Neural crest cell (in vitro differentiated cells): ENCODE measurements around the gene ITPKC. TPM values are rescaled to one million over a fixed set of nuclear protein-coding genes. Genes with fewer than 3 reads are reported as not detected.
A peak's percentile ranks its signal among the peaks of the same experiment; 100 is the strongest.

Experiments
- DNase-seq: peaks from one replicate; pipeline ENCODE4 v3.0.0; 2021; ENCODE audit warnings: low read depth, mixed read lengths, low spot score
- H3K27ac Mint-ChIP-seq: one replicate; pipeline ENCODE4 v1.8.0; 2021; ENCODE audit warnings: mild to moderate bottlenecking, mixed read lengths; ENCODE audit not compliant: unreplicated experiment
- H3K27me3 Mint-ChIP-seq: 2 replicates; pipeline ENCODE4 v1.8.0; 2021; ENCODE audit warnings: low read depth, mild to moderate bottlenecking, mixed read lengths
- H3K36me3 Mint-ChIP-seq: 2 replicates; pipeline ENCODE4 v1.8.0; 2021; ENCODE audit warnings: low read depth, mild to moderate bottlenecking, mixed read lengths
- H3K4me1 Mint-ChIP-seq: 2 replicates; pipeline ENCODE4 v1.8.0; 2021; ENCODE audit warnings: mixed read lengths
- H3K4me3 Mint-ChIP-seq: one replicate; pipeline ENCODE4 v1.8.0; 2021; ENCODE audit warnings: mild to moderate bottlenecking, mixed read lengths
- H3K9me3 Mint-ChIP-seq: 2 replicates; pipeline ENCODE4 v1.8.0; 2021; ENCODE audit warnings: mixed read lengths
- CTCF ChIP-seq: fragments of 200-600 bp; sonication (generic); conservative IDR thresholded peaks from 2 replicates; pipeline ENCODE4 v1.5.0; 2021; ENCODE audit warnings: antibody characterized with exemption, mild to moderate bottlenecking
- total RNA-seq: library from RNA; stranded (reverse); gene quantifications from 2 replicates; pipeline ENCODE4 v1.2.1, GENCODE V29; 2021

ITPKC gene
- total RNA-seq, 1 donor from 2014 or later: 13.9 TPM

DNA sequence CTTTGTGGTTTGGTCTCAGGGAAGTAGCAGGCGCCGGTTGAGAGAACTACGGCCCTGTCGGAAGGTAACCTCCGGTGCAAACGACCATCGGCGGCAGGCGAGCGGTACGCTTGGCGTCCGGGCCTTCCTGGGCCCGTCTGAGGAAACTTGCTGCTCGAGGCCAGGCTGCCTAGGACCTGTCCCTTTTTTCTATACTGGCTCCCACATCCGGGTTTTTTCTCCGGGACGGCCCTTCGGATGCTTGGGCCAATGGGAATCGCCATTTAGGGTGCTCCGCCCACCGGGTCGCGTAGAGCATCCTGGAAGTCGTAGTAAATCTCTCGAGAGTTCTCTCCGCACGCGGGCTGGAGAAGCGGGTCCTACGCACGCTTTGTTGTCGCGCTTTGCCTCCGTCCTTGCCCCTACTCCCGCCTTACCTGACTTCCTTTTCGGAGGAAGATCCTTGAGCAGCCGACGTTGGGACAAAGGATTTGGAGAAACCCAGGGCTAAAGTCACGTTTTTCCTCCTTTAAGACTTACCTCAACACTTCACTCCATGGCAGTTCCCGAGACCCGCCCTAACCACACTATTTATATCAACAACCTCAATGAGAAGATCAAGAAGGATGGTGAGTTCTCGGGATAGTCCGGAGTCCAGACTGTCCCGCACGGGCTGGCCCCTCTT is 34.1 kb downstream of the ITPKC start, which contains the start of gene SNRPA:
Gene SNRPA (plus strand): TSS at position 330 of the 664 bp plus-strand sequence. CDS start 206 bp downstream, at position 536.
- H3K9me3 Mint-ChIP-seq: no peaks in the 10 kb centered on the region
- H3K27me3 Mint-ChIP-seq: peaks cover 4% of the 10 kb centered on the region
- peak within 1 kb of the TSS; percentile 90 for H3K4me3 Mint-ChIP-seq
- H3K36me3 Mint-ChIP-seq: peaks cover 19% of the 10 kb centered on the region
- peaks cover 44% of the 10 kb centered on the region for H3K4me1 Mint-ChIP-seq
- no peak for TF ChIP-seq CTCF
- peak; percentile 96 for DNase-seq
- peak within 1 kb of the TSS; percentile 97 for H3K27ac Mint-ChIP-seq

- H3K4me3 Mint-ChIP-seq: peak overlapping the region; percentile 90
- TF ChIP-seq CTCF: no peak
- no peak for DNase-seq
- H3K9me3 Mint-ChIP-seq: no peaks in the 10 kb centered on the region
- peaks cover 27% of the 10 kb centered on the region for H3K36me3 Mint-ChIP-seq
- H3K4me1 Mint-ChIP-seq: peaks cover 51% of the 10 kb centered on the region
- H3K27ac Mint-ChIP-seq: no peak overlapping the region
- peaks cover 4% of the 10 kb centered on the region for H3K27me3 Mint-ChIP-seq
These were observed 35.4 kb downstream of the ITPKC start for GRCh38 chr19:40752257-40752781.

DNA sequence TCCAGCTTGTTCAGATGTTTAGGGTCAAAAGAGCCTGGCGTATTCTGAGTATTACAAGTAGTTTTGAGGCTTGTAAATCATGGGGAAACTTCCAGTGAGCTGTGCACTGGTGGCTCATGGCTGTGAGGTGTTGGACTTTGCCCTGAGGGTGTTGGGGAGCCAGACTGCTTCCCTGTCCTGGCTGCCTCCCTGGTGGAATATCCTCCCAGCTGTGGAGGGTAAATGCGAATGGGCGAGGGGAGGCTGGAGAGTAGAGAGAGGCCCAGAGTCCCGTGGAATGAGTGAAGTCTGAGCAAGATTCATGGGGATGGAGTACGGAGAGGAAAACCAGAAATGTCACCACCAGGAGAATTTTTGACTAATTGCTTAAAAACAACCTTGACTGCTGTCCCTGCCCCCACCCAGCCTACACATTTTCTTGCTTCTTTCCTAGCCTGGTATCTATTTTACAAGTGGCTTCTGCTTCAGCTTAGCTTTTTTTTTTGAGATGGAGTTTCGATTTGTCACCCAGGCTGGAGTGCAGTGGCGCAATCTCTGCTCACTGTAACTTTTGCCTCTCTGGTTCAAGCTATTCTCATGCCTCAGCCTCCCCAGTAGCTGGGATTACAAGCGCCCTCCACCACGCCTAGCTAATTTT is 37.8 kb downstream of the ITPKC start:
- peaks cover 4% of the 10 kb centered on the region for H3K27me3 Mint-ChIP-seq
- DNase-seq: no peak
- H3K36me3 Mint-ChIP-seq: peaks cover 30% of the 10 kb centered on the region
- no peak overlapping the region for H3K27ac Mint-ChIP-seq
- peak overlapping the region; percentile 54 for H3K4me3 Mint-ChIP-seq
- TF ChIP-seq CTCF: no peak
- H3K4me1 Mint-ChIP-seq: peaks cover 43% of the 10 kb centered on the region
- H3K9me3 Mint-ChIP-seq: no peaks in the 10 kb centered on the region

DNA sequence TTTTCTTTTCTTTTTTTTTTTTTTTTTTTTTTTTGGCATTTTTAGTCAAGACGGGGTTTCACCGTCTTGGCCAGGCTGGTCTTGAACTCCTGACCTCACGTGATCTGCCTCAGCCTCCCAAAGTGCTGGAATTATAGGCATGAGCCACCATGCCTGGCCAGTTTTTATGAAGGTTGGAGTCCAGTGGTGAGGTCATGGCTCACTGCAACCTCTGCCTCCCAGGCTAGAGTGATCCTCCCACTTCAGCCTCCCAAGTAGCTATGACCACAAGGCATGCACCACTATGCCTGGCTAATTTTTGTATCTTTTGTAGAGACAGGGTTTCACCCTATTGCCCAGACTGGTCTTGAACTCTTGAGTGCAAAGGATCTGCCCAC is 38.3 kb downstream of the ITPKC start:
- peak overlapping the region; percentile 71 for H3K4me3 Mint-ChIP-seq

DNA sequence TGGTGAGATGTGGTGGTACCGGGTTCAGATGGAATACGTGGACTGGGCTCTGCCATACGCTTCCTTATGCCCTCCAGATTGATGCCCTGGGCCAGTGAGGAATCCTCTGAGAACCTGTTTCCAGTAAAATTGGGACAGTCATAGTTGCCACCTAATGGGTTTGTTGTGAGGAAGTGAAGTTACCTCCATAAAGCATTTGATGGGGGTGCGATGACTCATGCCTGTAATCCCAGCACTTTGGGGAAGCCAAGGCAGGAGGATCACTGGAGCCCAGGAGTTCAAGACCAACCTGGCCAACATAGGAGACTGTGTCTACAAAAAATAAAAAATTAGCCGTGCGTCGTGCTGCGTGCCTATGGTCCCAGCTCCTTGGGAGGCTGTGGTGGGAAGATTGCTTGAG is 38.9 kb downstream of the ITPKC start:
- H3K27ac Mint-ChIP-seq: peak overlapping the region; percentile 71
- peaks cover 34% of the 10 kb centered on the region for H3K36me3 Mint-ChIP-seq
- H3K9me3 Mint-ChIP-seq: no peaks in the 10 kb centered on the region
- no peaks in the 10 kb centered on the region for H3K27me3 Mint-ChIP-seq
- no peak for TF ChIP-seq CTCF
- H3K4me1 Mint-ChIP-seq: peaks cover 33% of the 10 kb centered on the region
- H3K4me3 Mint-ChIP-seq: peak overlapping the region; percentile 71
- DNase-seq: no peak

More for the DNA sequence above, 38.3 kb downstream of the ITPKC start:
- Mint-ChIP-seq H3K9me3 (no peaks in the 10 kb centered on the region), H3K27me3 (peaks cover 4% of the 10 kb centered on the region), H3K4me1 (peaks cover 38% of the 10 kb centered on the region), H3K36me3 (peaks cover 31% of the 10 kb centered on the region), H3K27ac (no peak overlapping the region)
- no peak for DNase-seq
- no peak for TF ChIP-seq CTCF
